Stimulated activated memory B cell treated with anti-CD40 and anti-IgM and Interleukin-4, amounts not matched to agents 10 μg/mL and 1 μg/mL and 100 μg/mL, for 72 hours (primary cell): ENCODE results near the gene CCDC82.

Source experiments
- ATAC-seq: fragments of 150-1000 bp; cut with Tn5 transposase; 2 replicates; pipeline ENCODE4 v1.10.0; 2021
- H3K27ac Mint-ChIP-seq: one replicate; pipeline ENCODE4 v1.8.0; 2022; ENCODE audit warnings: mild to moderate bottlenecking, mixed read lengths
- H3K27me3 Mint-ChIP-seq: one replicate; pipeline ENCODE4 v1.8.0; 2022; ENCODE audit warnings: mixed read lengths
- H3K36me3 Mint-ChIP-seq: one replicate; pipeline ENCODE4 v1.8.0; 2022; ENCODE audit warnings: mixed read lengths
- H3K4me1 Mint-ChIP-seq: one replicate; pipeline ENCODE4 v1.8.0; 2022; ENCODE audit warnings: mixed read lengths
- H3K4me3 Mint-ChIP-seq: one replicate; pipeline ENCODE4 v1.8.0; 2022; ENCODE audit warnings: mild to moderate bottlenecking, moderate library complexity, mixed read lengths
- H3K9me3 Mint-ChIP-seq: one replicate; pipeline ENCODE4 v1.8.0; 2022; ENCODE audit warnings: mixed read lengths

Gene CCDC82

DNA sequence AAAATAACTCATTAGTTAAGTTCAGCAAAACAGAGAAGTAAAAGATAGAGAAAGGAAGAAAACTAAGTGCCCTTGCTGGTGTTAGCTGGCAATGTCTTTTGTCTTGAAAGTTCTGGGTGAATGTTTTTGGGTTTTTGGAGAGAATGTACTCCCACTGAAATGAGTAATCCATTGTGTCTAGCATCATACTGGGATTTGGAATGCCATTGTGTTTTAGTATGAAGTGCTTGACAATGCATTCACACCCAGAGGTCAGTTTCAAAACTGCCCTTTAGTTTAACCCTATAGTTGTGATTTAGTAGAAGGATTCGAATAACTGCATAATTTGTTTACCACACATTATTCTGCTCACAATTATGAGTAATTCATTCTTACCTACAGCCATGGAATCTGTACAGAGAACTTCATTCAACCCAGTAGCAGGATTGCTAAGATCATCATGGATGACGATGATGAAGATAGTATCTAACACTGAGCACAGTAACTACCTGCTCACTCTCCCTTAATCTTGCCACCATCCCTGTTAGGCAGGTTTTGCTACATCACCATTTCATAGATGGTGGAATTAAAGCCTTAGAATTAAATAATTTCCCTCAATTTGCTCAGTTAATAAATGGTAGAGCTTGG, 80.6 kb downstream of the CCDC82 start:
- H3K4me3 Mint-ChIP-seq = no peak overlapping the region
- peaks cover 6% of the 10 kb centered on the region for H3K36me3 Mint-ChIP-seq
- peaks cover 53% of the 10 kb centered on the region for H3K4me1 Mint-ChIP-seq
- H3K27me3 Mint-ChIP-seq = no peaks in the 10 kb centered on the region
- H3K27ac Mint-ChIP-seq = no peak overlapping the region
- no peaks in the 10 kb centered on the region for H3K9me3 Mint-ChIP-seq
- ATAC-seq = no peak

DNA sequence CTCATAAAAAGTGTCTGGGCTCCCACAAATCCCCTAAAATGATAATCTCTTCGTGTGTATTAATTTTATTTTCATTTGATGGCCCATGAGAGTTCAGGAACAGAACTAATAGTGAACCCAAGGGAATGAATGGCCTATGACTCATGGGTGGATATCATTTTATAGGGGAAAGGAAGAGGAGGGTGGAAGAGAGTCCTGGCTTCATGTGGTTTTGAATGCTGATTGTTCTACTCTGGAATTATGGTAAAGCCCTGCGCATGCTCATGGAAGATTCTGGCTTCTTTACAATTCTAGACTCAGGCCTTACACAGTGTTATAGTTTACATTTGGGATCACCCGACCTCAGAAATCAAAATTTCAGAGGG, 82.0 kb downstream of the CCDC82 start:
- peaks cover 49% of the 10 kb centered on the region for H3K4me1 Mint-ChIP-seq
- H3K27ac Mint-ChIP-seq = peak overlapping the region; percentile 0
- no peak for ATAC-seq
- H3K9me3 Mint-ChIP-seq = no peaks in the 10 kb centered on the region
- no peaks in the 10 kb centered on the region for H3K27me3 Mint-ChIP-seq
- H3K4me3 Mint-ChIP-seq = no peak overlapping the region
- H3K36me3 Mint-ChIP-seq = peaks cover 6% of the 10 kb centered on the region

DNA sequence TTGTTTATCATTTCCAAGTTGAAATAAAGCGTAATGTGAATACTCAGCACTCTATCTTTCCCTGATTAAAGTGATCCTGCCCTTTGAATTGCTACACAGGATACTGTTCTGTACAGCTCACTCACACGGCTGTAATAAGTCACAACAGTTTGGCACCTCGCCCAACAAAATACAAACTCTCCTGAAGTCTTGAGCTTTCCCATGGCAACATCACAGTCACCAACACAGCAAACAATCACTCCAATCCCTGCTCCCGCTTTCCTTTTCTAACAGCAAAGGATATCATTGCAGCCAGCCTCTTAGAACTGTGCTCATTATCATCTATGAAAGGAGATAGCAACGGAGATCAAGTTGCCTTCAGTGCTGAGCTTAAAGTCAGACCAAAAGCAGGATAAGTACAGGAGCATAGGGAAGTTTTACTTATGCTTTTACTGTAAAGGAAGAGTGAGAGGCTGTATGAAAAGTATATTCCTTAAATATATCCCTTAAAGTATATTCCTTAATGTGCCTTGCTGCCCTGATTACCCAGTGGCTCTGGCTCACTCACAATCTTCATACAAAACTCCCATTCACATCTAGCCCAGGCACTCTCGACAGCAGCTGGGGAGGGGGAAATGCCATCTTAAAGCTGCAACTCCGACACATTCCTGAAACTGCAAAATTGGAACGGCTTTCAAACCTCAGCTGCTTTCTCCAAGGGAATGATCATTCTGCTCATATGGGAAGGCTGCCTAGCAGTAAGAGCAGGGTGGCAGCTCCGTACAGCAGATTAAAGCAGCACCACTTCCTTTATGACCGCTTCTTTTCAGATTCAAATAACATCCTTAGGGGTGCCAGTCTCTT, 82.6 kb downstream of the CCDC82 start:
- no peak for ATAC-seq
- H3K9me3 Mint-ChIP-seq = no peaks in the 10 kb centered on the region
- peak overlapping the region; percentile 0 for H3K27ac Mint-ChIP-seq
- H3K4me3 Mint-ChIP-seq = no peak overlapping the region
- peaks cover 6% of the 10 kb centered on the region for H3K36me3 Mint-ChIP-seq
- no peaks in the 10 kb centered on the region for H3K27me3 Mint-ChIP-seq
- H3K4me1 Mint-ChIP-seq = peaks cover 55% of the 10 kb centered on the region

DNA sequence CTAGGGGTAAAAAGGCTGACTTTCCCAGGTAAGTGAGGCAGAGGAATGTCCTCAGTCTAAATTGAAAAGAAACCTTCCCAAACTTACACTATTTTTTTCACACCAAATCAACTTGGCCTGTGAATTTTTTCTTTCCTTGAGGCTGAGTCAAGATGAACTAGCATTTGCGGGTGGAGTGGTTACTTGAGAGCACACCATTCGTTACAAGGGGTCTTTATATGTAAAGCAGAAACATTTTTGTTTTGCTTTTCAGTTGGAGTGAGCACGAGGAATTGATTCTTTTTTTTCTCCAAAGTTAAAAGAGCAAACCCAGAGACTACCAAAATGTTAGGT, 83.1 kb downstream of the CCDC82 start:
- no peak for ATAC-seq
- Mint-ChIP-seq H3K9me3 (no peaks in the 10 kb centered on the region), H3K4me3 (no peak overlapping the region), H3K27ac (peak overlapping the region; percentile 0), H3K4me1 (peaks cover 59% of the 10 kb centered on the region), H3K36me3 (peaks cover 6% of the 10 kb centered on the region), H3K27me3 (no peaks in the 10 kb centered on the region)

DNA sequence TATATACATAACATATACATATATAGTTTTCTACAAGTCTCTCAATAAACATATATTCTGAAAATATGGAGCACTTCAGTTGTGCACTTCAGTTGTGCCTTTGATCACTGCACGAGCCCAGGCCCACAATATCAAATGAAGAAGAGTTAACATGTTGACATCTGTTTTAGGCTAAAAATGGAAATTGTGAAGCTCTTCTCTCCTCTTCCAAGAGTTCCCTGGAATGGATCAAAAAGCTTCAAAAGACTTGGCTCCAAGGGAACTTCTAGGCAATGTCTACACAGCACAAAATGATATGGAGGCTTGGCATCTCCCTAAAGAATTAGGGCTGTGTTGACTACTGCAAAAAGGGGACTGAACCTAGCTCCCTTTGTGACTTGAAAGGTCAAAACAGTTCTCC, 83.6 kb downstream of the CCDC82 start:
- H3K4me3 Mint-ChIP-seq = no peak overlapping the region
- H3K9me3 Mint-ChIP-seq = no peaks in the 10 kb centered on the region
- no peak for ATAC-seq
- H3K27me3 Mint-ChIP-seq = no peaks in the 10 kb centered on the region
- peaks cover 56% of the 10 kb centered on the region for H3K4me1 Mint-ChIP-seq
- H3K27ac Mint-ChIP-seq = no peak overlapping the region
- peaks cover 3% of the 10 kb centered on the region for H3K36me3 Mint-ChIP-seq

DNA sequence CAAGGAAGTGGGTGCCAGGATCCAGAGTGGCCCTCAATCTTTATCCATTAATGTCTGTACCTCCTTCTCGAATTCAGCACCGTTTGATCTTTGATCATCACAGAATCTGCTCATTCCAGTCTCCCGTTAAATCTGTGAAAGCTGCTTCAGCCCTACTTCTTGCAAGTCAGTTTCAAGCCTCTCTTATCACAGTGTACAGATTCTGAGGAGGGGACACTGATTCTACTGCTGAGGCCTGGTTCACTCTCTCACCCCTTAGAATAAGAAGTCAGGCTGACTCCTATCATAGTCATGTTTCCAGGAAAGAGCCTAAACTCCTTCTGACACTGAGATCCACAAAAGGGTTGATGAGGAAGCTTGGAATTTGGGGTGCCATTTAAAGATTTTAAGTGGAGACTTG, 85.7 kb downstream of the CCDC82 start:
- H3K9me3 Mint-ChIP-seq = no peaks in the 10 kb centered on the region
- H3K4me1 Mint-ChIP-seq = peaks cover 60% of the 10 kb centered on the region
- peak overlapping the region; percentile 56 for H3K27ac Mint-ChIP-seq
- ATAC-seq = no peak
- H3K36me3 Mint-ChIP-seq = no peaks in the 10 kb centered on the region
- H3K4me3 Mint-ChIP-seq = no peak overlapping the region
- H3K27me3 Mint-ChIP-seq = no peaks in the 10 kb centered on the region

DNA sequence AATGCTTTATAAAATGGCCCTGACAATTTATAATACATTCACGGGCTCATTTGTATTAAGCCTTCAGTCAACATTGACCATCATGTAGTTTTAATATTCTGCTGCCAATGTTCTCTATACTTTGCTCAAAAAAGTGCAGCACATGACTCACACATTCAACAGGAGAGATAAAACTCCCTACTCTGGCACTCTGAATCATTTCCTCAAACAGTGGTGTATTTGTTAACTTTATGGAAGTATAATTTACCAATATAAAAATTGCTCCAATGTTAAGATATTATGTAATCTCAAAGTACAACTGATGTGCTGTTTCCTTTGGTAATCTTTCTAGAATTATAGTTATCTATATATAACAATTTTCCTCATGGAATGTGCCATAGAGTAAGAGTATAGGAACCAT, 86.6 kb downstream of the CCDC82 start:
- ATAC-seq = no peak
- H3K4me3 Mint-ChIP-seq = no peak overlapping the region
- no peak overlapping the region for H3K27ac Mint-ChIP-seq
- H3K27me3 Mint-ChIP-seq = no peaks in the 10 kb centered on the region
- peaks cover 4% of the 10 kb centered on the region for H3K36me3 Mint-ChIP-seq
- H3K4me1 Mint-ChIP-seq = peaks cover 61% of the 10 kb centered on the region
- no peaks in the 10 kb centered on the region for H3K9me3 Mint-ChIP-seq
